GM12878 (cell line): ENCODE data around the gene KRTAP2-4. TPM values are rescaled to one million over a fixed set of nuclear protein-coding genes. Genes with fewer than 3 reads are reported as not detected.

Experiments used
- BMI1 ChIP-seq: fragments of 450-650 bp; IDR thresholded peaks from 2 replicates; pipeline ENCODE4 v1.6.1; 2016; ENCODE audit warnings: mild to moderate bottlenecking, moderate library complexity, borderline replicate concordance
- FOS ChIP-seq: IDR thresholded peaks from 3 replicates; pipeline ENCODE4 v1.6.1; 2011; ENCODE audit warnings: borderline replicate concordance; ENCODE audit not compliant: insufficient read length; ENCODE audit errors: extremely low read depth
- RCOR1 ChIP-seq: conservative IDR thresholded peaks from 2 replicates; pipeline ENCODE4 v1.6.1; 2012; ENCODE audit warnings: low read depth, low read length, improper control_type of control experiment
- polyA plus RNA-seq, 11 experiments: library from polyadenylated mRNA; depleted of rRNA in 4 of 11; unstranded in 6 of 11; stranded (reverse) in 5 of 11; fragments of >200 nt; fragmentation: Nextera tagmentation in 4 of 11; fragmentation: Illumina TruSeq in 1 of 11; extraction: Ambion mirVana in 4 of 11; extraction: Trizol in 1 of 11; gene quantifications; 1 replicate in 1 of 11; 2 replicates in 10 of 11; pipeline versions ENCODE4 v1.2.1 to v1.2.3, GENCODE V29; 2011 to 2016; ENCODE audit warnings: inconsistent platforms in 2 of 11, missing spikeins in 2 of 11, low read depth in 1 of 11
- total RNA-seq, 4 experiments: library from RNA; depleted of rRNA in 3 of 4; stranded (reverse); fragments of >200 nt in 3 of 4; fragmentation: Illumina TruSeq in 1 of 4; extraction: Trizol in 1 of 4; gene quantifications; 2 replicates each; pipeline versions ENCODE4 v1.2.1 to v1.2.3, GENCODE V29; 2013 to 2021
- TF ChIP-seq, protein P1 (sequence below): fragments of 450-650 bp; IDR thresholded peaks from 2 replicates; pipeline ENCODE4 v1.6.1; 2016; ENCODE audit warnings: mild to moderate bottlenecking
- TF ChIP-seq, protein P2 (sequence below): fragments of 450-650 bp; IDR thresholded peaks from 2 replicates; pipeline ENCODE4 v1.6.1; 2017; ENCODE audit warnings: mild to moderate bottlenecking, moderate library complexity
- TF ChIP-seq, protein P3 (sequence below): fragments of 150-350 bp; IDR thresholded peaks from 2 replicates; pipeline ENCODE4 v1.6.1; 2014; ENCODE audit warnings: mild to moderate bottlenecking, low read depth, low read length

The KRTAP2-4 gene
- total and polyA plus RNA-seq, 10 of the 15 experiments (the other 5 are each of a cell fraction or from before 2014, with no cell fraction given), result not detected

DNA sequence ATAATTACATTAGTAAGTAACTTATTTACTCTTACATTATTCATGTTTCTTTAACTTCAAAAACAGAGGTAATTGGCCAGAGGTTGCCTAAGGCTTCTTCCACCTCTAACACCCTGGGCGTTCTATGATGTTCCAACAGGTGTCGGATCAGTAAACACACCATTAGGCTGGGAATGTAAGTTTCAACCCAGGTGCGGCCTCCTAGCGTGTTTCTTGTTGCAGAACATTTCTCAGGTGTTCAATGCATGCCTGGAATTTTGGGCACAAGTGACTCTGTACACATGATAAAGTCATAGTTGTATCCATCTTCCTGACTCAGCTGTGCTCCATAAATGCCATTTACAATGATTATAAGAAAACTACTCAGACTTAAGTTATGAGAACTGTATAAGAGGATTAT, 11.7 kb downstream of the KRTAP2-4 start (continued):
- TF ChIP-seq, protein P1, sequence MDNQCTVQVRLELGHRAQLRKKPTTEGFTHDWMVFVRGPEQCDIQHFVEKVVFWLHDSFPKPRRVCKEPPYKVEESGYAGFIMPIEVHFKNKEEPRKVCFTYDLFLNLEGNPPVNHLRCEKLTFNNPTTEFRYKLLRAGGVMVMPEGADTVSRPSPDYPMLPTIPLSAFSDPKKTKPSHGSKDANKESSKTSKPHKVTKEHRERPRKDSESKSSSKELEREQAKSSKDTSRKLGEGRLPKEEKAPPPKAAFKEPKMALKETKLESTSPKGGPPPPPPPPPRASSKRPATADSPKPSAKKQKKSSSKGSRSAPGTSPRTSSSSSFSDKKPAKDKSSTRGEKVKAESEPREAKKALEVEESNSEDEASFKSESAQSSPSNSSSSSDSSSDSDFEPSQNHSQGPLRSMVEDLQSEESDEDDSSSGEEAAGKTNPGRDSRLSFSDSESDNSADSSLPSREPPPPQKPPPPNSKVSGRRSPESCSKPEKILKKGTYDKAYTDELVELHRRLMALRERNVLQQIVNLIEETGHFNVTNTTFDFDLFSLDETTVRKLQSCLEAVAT, result no peak
- no peak for TF ChIP-seq RCOR1
- TF ChIP-seq, protein P2, sequence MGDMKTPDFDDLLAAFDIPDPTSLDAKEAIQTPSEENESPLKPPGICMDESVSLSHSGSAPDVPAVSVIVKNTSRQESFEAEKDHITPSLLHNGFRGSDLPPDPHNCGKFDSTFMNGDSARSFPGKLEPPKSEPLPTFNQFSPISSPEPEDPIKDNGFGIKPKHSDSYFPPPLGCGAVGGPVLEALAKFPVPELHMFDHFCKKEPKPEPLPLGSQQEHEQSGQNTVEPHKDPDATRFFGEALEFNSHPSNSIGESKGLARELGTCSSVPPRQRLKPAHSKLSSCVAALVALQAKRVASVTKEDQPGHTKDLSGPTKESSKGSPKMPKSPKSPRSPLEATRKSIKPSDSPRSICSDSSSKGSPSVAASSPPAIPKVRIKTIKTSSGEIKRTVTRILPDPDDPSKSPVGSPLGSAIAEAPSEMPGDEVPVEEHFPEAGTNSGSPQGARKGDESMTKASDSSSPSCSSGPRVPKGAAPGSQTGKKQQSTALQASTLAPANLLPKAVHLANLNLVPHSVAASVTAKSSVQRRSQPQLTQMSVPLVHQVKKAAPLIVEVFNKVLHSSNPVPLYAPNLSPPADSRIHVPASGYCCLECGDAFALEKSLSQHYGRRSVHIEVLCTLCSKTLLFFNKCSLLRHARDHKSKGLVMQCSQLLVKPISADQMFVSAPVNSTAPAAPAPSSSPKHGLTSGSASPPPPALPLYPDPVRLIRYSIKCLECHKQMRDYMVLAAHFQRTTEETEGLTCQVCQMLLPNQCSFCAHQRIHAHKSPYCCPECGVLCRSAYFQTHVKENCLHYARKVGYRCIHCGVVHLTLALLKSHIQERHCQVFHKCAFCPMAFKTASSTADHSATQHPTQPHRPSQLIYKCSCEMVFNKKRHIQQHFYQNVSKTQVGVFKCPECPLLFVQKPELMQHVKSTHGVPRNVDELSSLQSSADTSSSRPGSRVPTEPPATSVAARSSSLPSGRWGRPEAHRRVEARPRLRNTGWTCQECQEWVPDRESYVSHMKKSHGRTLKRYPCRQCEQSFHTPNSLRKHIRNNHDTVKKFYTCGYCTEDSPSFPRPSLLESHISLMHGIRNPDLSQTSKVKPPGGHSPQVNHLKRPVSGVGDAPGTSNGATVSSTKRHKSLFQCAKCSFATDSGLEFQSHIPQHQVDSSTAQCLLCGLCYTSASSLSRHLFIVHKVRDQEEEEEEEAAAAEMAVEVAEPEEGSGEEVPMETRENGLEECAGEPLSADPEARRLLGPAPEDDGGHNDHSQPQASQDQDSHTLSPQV, result no peak
- no peak for TF ChIP-seq BMI1
- no peak for TF ChIP-seq FOS
- TF ChIP-seq, protein P3, sequence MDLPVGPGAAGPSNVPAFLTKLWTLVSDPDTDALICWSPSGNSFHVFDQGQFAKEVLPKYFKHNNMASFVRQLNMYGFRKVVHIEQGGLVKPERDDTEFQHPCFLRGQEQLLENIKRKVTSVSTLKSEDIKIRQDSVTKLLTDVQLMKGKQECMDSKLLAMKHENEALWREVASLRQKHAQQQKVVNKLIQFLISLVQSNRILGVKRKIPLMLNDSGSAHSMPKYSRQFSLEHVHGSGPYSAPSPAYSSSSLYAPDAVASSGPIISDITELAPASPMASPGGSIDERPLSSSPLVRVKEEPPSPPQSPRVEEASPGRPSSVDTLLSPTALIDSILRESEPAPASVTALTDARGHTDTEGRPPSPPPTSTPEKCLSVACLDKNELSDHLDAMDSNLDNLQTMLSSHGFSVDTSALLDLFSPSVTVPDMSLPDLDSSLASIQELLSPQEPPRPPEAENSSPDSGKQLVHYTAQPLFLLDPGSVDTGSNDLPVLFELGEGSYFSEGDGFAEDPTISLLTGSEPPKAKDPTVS, result no peak
